ENCODE results near the gene CYCS. TPM values are rescaled to one million over a fixed set of nuclear protein-coding genes. Genes with fewer than 3 reads are reported as not detected.
A peak's percentile ranks its signal among the peaks of the same experiment; 100 is the strongest.

CYCS gene
- total RNA-seq (100 to 1,000 TPM; 126 to 131 TPM), total RNA-seq (48.6 to 829 (median 187) reads per million in 172 experiments)
- 40.9 TPM for polyA plus RNA-seq (2013, experiment 1 of 2)
- polyA plus RNA-seq (2013, experiment 2 of 2) = 89.6 TPM

GRCh38 chr7:25125137-25125946 is at the start of gene CYCS:
Gene CYCS (minus strand): TSS chr7:25125260. CDS start chr7:25124119, 1,141 bp downstream.
- Histone ChIP-seq H3K27ac (ENCODE audit: low read depth in 1 of 2, low read length in 2 of 2) (peak within 1 kb of the TSS; percentile 92 to 94), H3K4me3 (ENCODE audit: low read length) (peak within 1 kb of the TSS; percentile 92), H3K9me3 (ENCODE audit: control insufficient read depth in 1 of 2, insufficient read depth in 1 of 2, low read length in 2 of 2) (no peaks in the 10 kb centered on the region), H3K36me3 (ENCODE audit: insufficient read depth, low read length) (peaks cover 27% of the 10 kb centered on the region), H3K4me1 (ENCODE audit: insufficient read depth, low read length) (peaks cover 14% of the 10 kb centered on the region), H3K27me3 (ENCODE audit: control insufficient read depth in 1 of 2, insufficient read depth in 2 of 2, low read length in 2 of 2) (no peaks in the 10 kb centered on the region)
- DNase-seq = peak; percentile 99 to 100 (median 99)
- H3K4me1 Mint-ChIP-seq (ENCODE audit: low read depth) = peaks cover 40% of the 10 kb centered on the region
- H3K9me3 Mint-ChIP-seq = no peaks in the 10 kb centered on the region
- no peaks in the 10 kb centered on the region for H3K27me3 Mint-ChIP-seq
- POLR2A ChIA-PET = interaction anchor here (0.8 to 2.6 kb wide), 28 partner anchors 9 to 1944 kb away, joined by 3 to 33 read pairs (median 6); partner anchors contain the start of genes CBX3, CCDC126, NFE2L3 and NUP42
- CTCF ChIA-PET = interaction anchor here (1.8 to 3.2 kb wide), 4 partner anchors 27 to 305 kb away, joined by 5 to 18 read pairs (median 6); no protein-coding TSS in a partner anchor
- peak within 1 kb of the TSS; percentile 99 for H3K4me3 Mint-ChIP-seq
- H3K27ac Mint-ChIP-seq = peak within 1 kb of the TSS; percentile 99
- no peak for TF ChIP-seq CTCF (IDR thresholded peaks at IDR 0.05)
- peak; percentile 90 for ATAC-seq (ENCODE audit: poor library complexity)
- peaks cover 43% of the 10 kb centered on the region for H3K36me3 Mint-ChIP-seq (ENCODE audit: low read depth)
- intact Hi-C loops (cut with DNase I, micrococcal nuclease) = loop anchor here (1.0 to 10.0 kb wide), 7 partner anchors 55 to 1828 kb away; partner anchors contain the start of genes FAM221A (in 1 of the 2), MALSU1 (in 1 of the 2) and TRA2A (in 1 of the 2)

GRCh38 chr7:25173184-25173583 is 48.1 kb upstream of the CYCS start:
- H3K27ac Mint-ChIP-seq = no peak overlapping the region
- H3K27me3 ChIP-seq (ENCODE audit: control insufficient read depth in 1 of 2, insufficient read depth in 2 of 2, low read length in 2 of 2) = no peaks in the 10 kb centered on the region
- H3K9me3 ChIP-seq (ENCODE audit: control insufficient read depth in 1 of 2, insufficient read depth in 1 of 2, low read length in 2 of 2) = no peaks in the 10 kb centered on the region
- DNase-seq = no peak
- no peak for TF ChIP-seq CTCF (IDR thresholded peaks at IDR 0.05)
- H3K4me1 Mint-ChIP-seq (ENCODE audit: low read depth) = no peaks in the 10 kb centered on the region
- no peak for ATAC-seq (ENCODE audit: poor library complexity)
- H3K27ac ChIP-seq (ENCODE audit: low read depth in 1 of 2, low read length in 2 of 2) = no peak overlapping the region
- POLR2A ChIA-PET = no interaction called here
- peaks cover 2% of the 10 kb centered on the region for H3K36me3 ChIP-seq (ENCODE audit: insufficient read depth, low read length)
- no peak overlapping the region for H3K4me3 ChIP-seq (ENCODE audit: low read length)
- H3K27me3 Mint-ChIP-seq = no peaks in the 10 kb centered on the region
- CTCF ChIA-PET = no interaction called here
- intact Hi-C loops (cut with DNase I, micrococcal nuclease) = loop anchor here in 1 of 2 experiments (10.0 kb wide), 1 partner anchor 1868 kb away; no protein-coding TSS in a partner anchor
- H3K4me1 ChIP-seq (ENCODE audit: insufficient read depth, low read length) = no peaks in the 10 kb centered on the region
- H3K9me3 Mint-ChIP-seq = no peaks in the 10 kb centered on the region
- H3K36me3 Mint-ChIP-seq (ENCODE audit: low read depth) = peaks cover 17% of the 10 kb centered on the region
- H3K4me3 Mint-ChIP-seq = no peak overlapping the region

- Histone ChIP-seq H3K4me3 (ENCODE audit: low read length) (no peak overlapping the region), H3K27ac (ENCODE audit: low read depth in 1 of 2, low read length in 2 of 2) (no peak overlapping the region), H3K27me3 (ENCODE audit: control insufficient read depth in 1 of 2, insufficient read depth in 2 of 2, low read length in 2 of 2) (no peaks in the 10 kb centered on the region), H3K9me3 (ENCODE audit: control insufficient read depth in 1 of 2, insufficient read depth in 1 of 2, low read length in 2 of 2) (no peaks in the 10 kb centered on the region), H3K4me1 (ENCODE audit: insufficient read depth, low read length) (no peaks in the 10 kb centered on the region), H3K36me3 (ENCODE audit: insufficient read depth, low read length) (peaks cover 4% of the 10 kb centered on the region)
- Mint-ChIP-seq H3K4me1 (ENCODE audit: low read depth) (no peaks in the 10 kb centered on the region), H3K4me3 (no peak overlapping the region), H3K27me3 (no peaks in the 10 kb centered on the region), H3K9me3 (no peaks in the 10 kb centered on the region), H3K36me3 (ENCODE audit: low read depth) (peaks cover 29% of the 10 kb centered on the region), H3K27ac (no peak overlapping the region)
- no peak for TF ChIP-seq CTCF (IDR thresholded peaks at IDR 0.05)
- ChIA-PET POLR2A (no interaction called here), CTCF (interaction anchor here (2.0 kb wide), 1 partner anchor 9 kb away, joined by 7 read pairs; a partner anchor contains a TSS)
- intact Hi-C loops (cut with DNase I, micrococcal nuclease) = loop anchor here in 1 of 2 experiments (10.0 kb wide), 1 partner anchor 1867 kb away; no protein-coding TSS in a partner anchor
- DNase-seq = no peak
- ATAC-seq (ENCODE audit: poor library complexity) = no peak
Observed at GRCh38 chr7:25171516-25171915, 46.5 kb upstream of the CYCS start.
